ENCODE measurements around the gene MYO1D.

The MYO1D gene

DNA sequence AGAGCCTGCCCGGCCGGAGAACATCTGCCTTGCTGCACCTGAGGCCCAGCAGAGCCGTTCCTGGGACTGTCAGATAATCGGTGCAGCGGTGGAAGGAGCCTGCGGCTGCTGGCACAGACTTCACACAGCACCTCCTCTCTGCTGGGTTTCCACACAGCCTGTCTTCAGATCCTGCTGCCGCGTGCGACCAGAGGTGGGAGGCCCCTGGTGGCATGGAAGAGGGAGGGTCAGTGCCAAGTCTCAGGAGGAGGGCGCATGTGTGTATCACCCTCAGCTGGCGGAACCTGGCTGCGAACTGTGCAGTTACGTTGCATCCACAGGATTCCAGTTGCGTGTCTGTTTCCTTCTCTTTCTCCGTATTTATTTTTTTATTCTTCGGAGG lies 386.8 kb downstream of the MYO1D start:
- DNase-seq, result no peak
- intact Hi-C loops (cut with DNase I; ENCODE audit: low total_unique reads), result no loop called here
- no peaks in the 10 kb centered on the region for H3K27me3 ChIP-seq
- H3K4me1 ChIP-seq, result peaks cover 0 to 26% (median 17%) of the 10 kb centered on the region in 4 donors
- H3K27ac ChIP-seq, result no peak overlapping the region
- H3K9me3 ChIP-seq, result no peaks in the 10 kb centered on the region
- TF ChIP-seq, protein P1, sequence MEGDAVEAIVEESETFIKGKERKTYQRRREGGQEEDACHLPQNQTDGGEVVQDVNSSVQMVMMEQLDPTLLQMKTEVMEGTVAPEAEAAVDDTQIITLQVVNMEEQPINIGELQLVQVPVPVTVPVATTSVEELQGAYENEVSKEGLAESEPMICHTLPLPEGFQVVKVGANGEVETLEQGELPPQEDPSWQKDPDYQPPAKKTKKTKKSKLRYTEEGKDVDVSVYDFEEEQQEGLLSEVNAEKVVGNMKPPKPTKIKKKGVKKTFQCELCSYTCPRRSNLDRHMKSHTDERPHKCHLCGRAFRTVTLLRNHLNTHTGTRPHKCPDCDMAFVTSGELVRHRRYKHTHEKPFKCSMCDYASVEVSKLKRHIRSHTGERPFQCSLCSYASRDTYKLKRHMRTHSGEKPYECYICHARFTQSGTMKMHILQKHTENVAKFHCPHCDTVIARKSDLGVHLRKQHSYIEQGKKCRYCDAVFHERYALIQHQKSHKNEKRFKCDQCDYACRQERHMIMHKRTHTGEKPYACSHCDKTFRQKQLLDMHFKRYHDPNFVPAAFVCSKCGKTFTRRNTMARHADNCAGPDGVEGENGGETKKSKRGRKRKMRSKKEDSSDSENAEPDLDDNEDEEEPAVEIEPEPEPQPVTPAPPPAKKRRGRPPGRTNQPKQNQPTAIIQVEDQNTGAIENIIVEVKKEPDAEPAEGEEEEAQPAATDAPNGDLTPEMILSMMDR (IDR thresholded peaks at IDR 0.05), result no peak
- peaks cover 14 to 26% (median 21%) of the 10 kb centered on the region in 3 donors for H3K36me3 ChIP-seq
- H3K4me3 ChIP-seq, result no peak overlapping the region

DNA sequence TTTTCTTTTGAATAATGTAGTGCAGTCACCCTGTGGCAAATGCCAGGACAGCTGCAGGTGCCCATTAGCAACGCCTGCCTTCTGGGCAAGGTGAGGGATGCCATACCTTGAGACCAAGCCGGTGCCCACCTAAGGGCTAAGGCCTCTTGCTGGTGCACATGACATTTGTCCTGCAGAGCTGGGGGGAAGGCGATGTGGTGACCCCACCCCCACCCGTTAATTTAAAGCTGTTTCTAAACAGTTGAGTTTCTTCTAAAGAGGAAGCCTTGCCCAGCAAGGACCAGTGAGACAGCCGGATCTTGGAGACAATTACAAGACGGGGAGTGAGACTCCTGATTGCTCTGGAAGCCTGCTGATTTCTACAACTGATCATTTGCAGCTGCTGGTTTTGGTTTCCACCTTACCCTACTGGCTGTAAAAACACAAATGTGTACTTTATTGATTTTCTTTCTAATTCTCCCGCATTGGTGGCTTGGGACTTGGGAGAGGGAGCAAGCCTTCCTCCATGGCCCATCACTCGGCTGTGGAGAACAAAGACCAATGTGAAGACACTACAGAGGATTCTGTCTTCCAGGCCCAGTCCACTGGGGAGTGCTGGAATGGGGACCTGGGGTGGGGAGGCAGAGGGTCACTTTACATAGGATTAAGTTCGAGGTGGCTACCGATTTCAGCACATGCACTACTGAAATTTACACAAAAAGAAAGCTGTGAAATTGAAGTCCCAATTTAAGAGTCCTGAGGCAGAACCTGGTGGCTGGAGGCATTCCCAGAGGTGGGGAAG lies 387.4 kb downstream of the MYO1D start:
- H3K4me1 ChIP-seq, result peaks cover 0 to 25% (median 16%) of the 10 kb centered on the region in 4 donors
- TF ChIP-seq, protein P1 (IDR thresholded peaks at IDR 0.05), result no peak
- DNase-seq, result no peak
- no peaks in the 10 kb centered on the region for H3K27me3 ChIP-seq
- intact Hi-C loops (cut with DNase I; ENCODE audit: low total_unique reads), result loop anchor here (10.0 kb wide), 1 partner anchor 275 kb away; no protein-coding TSS in a partner anchor
- peaks cover 14 to 21% (median 20%) of the 10 kb centered on the region in 3 donors for H3K36me3 ChIP-seq
- no peaks in the 10 kb centered on the region for H3K9me3 ChIP-seq
- H3K27ac ChIP-seq, result no peak overlapping the region
- no peak overlapping the region for H3K4me3 ChIP-seq

DNA sequence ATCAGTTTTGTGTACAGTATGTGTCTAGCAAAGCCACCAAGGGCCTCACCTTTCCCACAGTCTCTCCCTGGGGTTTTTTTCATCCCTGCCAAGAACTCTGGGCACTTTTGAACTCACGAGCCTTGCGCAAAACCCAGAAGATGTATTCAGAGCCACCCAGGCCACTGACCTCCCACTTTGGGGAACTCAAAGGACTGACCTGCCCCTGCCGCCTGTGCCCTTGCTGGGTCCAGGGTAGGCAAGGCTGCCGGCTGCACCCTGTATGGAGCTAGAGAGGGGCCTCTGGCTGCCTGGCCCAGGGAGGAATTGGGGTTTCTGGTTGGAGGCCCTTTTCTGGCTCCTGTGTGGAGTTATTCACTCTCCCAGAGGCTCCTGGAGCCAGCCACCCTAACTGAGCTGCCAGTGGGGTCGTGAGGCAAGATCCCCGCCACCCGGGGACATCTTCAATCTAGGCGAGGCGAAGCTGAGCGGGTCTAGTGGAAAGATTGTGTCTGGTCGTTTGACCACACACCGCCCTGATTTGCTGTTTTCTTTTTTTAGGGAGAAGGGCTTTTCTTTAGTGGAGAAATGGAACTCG lies 388.2 kb downstream of the MYO1D start:
- intact Hi-C loops (cut with DNase I; ENCODE audit: low total_unique reads), result loop anchor here (10.0 kb wide), 1 partner anchor 276 kb away; no protein-coding TSS in a partner anchor
- H3K4me3 ChIP-seq, result no peak overlapping the region
- H3K27ac ChIP-seq, result no peak overlapping the region

DNA sequence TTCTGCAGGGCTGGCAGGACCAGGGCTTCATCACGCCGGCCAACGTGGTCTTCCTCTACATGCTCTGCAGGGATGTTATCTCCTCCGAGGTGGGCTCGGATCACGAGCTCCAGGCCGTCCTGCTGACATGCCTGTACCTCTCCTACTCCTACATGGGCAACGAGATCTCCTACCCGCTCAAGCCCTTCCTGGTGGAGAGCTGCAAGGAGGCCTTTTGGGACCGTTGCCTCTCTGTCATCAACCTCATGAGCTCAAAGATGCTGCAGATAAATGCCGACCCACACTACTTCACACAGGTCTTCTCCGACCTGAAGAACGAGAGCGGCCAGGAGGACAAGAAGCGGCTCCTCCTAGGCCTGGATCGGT lies 388.8 kb downstream of the MYO1D start:
- H3K4me1 ChIP-seq, result peaks cover 0 to 37% (median 28%) of the 10 kb centered on the region in 4 donors

More for the DNA sequence above, 388.2 kb downstream of the MYO1D start:
- no peak for DNase-seq
- H3K4me1 ChIP-seq, result peaks cover 0 to 32% (median 22%) of the 10 kb centered on the region in 4 donors
- TF ChIP-seq, protein P1 (IDR thresholded peaks at IDR 0.05), result no peak
- H3K36me3 ChIP-seq, result peaks cover 6 to 12% (median 12%) of the 10 kb centered on the region in 3 donors
- no peaks in the 10 kb centered on the region for H3K9me3 ChIP-seq
- no peaks in the 10 kb centered on the region for H3K27me3 ChIP-seq

DNA sequence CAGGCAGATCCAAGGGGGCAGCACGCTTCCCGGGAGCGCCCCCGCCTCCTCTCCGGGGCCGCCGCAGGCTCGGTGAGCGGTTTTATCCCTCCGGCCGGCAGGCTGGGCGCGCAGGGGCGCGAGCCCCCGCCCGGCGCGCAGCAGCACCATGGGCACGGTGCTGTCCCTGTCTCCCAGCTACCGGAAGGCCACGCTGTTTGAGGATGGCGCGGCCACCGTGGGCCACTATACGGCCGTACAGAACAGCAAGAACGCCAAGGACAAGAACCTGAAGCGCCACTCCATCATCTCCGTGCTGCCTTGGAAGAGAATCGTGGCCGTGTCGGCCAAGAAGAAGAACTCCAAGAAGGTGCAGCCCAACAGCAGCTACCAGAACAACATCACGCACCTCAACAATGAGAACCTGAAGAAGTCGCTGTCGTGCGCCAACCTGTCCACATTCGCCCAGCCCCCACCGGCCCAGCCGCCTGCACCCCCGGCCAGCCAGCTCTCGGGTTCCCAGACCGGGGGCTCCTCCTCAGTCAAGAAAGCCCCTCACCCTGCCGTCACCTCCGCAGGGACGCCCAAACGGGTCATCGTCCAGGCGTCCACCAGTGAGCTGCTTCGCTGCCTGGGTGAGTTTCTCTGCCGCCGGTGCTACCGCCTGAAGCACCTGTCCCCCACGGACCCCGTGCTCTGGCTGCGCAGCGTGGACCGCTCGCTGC lies 389.3 kb downstream of the MYO1D start:
- Histone ChIP-seq H3K9me3 (no peaks in the 10 kb centered on the region), H3K4me3 (peak overlapping the region; percentile 62 to 63), H3K4me1 (peaks cover 0 to 38% (median 30%) of the 10 kb centered on the region in 4 donors), H3K27me3 (no peaks in the 10 kb centered on the region), H3K27ac (no peak overlapping the region), H3K36me3 (peaks cover 0 to 4% (median 1%) of the 10 kb centered on the region in 3 donors)
- intact Hi-C loops (cut with DNase I; ENCODE audit: low total_unique reads), result loop anchor here (10.0 kb wide), 1 partner anchor 277 kb away; no protein-coding TSS in a partner anchor
- no peak for DNase-seq
- TF ChIP-seq, protein P1 (IDR thresholded peaks at IDR 0.05), result no peak

More for the DNA sequence above, 388.8 kb downstream of the MYO1D start:
- Histone ChIP-seq H3K27me3 (no peaks in the 10 kb centered on the region), H3K4me3 (no peak overlapping the region), H3K36me3 (peaks cover under 1 to 7% (median 6%) of the 10 kb centered on the region in 3 donors), H3K27ac (no peak overlapping the region), H3K9me3 (no peaks in the 10 kb centered on the region)
- no peak for DNase-seq
- TF ChIP-seq, protein P1 (IDR thresholded peaks at IDR 0.05), result no peak
- intact Hi-C loops (cut with DNase I; ENCODE audit: low total_unique reads), result loop anchor here (10.0 kb wide), 1 partner anchor 277 kb away; no protein-coding TSS in a partner anchor

Measured in tibial artery (tissue), 4 donors.